Measurements from ENCODE around the gene RFX7.

GRCh38 chr15:56124391-56124790 lies 119.3 kb downstream of the RFX7 start:
- TF ChIP-seq ZNF174 (tag by site-specific recombination; IDR thresholded peaks at IDR 0.05) (no peak), IKZF3 (tag by site-specific recombination; IDR thresholded peaks at IDR 0.05) (no peak), ZBTB48 (tag by site-specific recombination; IDR thresholded peaks at IDR 0.05) (no peak), ZNF311 (tag by site-specific recombination; IDR thresholded peaks at IDR 0.05; ENCODE audit: borderline replicate concordance) (no peak), CTCF (tag by site-specific recombination; IDR thresholded peaks at IDR 0.05) (no peak), ZFP3 (tag by site-specific recombination; IDR thresholded peaks at IDR 0.05; ENCODE audit: low read depth) (no peak)

All from HEK293 (cell line).